Neural cell (in vitro differentiated cells): ENCODE results near the gene FAM9C. TPM values are rescaled to one million over a fixed set of nuclear protein-coding genes. Genes with fewer than 3 reads are reported as not detected.

Experiments used
- H2AFZ ChIP-seq: fragments of 200-600, 300-800 bp; sonication (generic), shearing (Covaris generic); 2 replicates; pipeline ENCODE4 v1.6.0; 2014; ENCODE audit warnings: low read depth, mild to moderate bottlenecking, antibody characterized with exemption, low read length, moderate library complexity
- H3F3A ChIP-seq: fragments of 200-600 bp; shearing (Covaris generic); 2 replicates; pipeline ENCODE4 v1.6.1; 2016; ENCODE audit warnings: mild to moderate bottlenecking, moderate library complexity, mixed read lengths, antibody characterized with exemption, low read length; ENCODE audit not compliant: insufficient read depth, poor library complexity, severe bottlenecking
- H3K27ac ChIP-seq: fragments of 200-600, 300-800 bp; sonication (generic), shearing (Covaris generic); 2 replicates; pipeline ENCODE4 v1.5.1; 2014; ENCODE audit warnings: mild to moderate bottlenecking, low read length, moderate library complexity
- H3K27me3 ChIP-seq: fragments of 300-800, 200-600 bp; sonication (generic), shearing (Covaris generic); 2 replicates; pipeline ENCODE4 v1.6.0; 2014; ENCODE audit warnings: mild to moderate bottlenecking, low read depth, low read length, moderate library complexity; ENCODE audit not compliant: insufficient read depth
- H3K36me3 ChIP-seq: fragments of 300-800, 200-600 bp; sonication (generic), shearing (Covaris generic); 2 replicates; pipeline ENCODE4 v1.5.1; 2014; ENCODE audit warnings: mild to moderate bottlenecking, antibody characterized with exemption, low read length, moderate library complexity; ENCODE audit not compliant: insufficient read depth
- H3K4me2 ChIP-seq: fragments of 300-800, 200-600 bp; sonication (generic), shearing (Covaris generic); 2 replicates; pipeline ENCODE4 v1.6.0; 2014; ENCODE audit warnings: mild to moderate bottlenecking, low read length
- H3K4me3 ChIP-seq: fragments of 300-800, 200-600 bp; sonication (generic), shearing (Covaris generic); 2 replicates; pipeline ENCODE4 v1.5.1; 2014; ENCODE audit warnings: mild to moderate bottlenecking, low read length, moderate library complexity
- H3K79me2 ChIP-seq: fragments of 200-600 bp; shearing (Covaris generic); replicated peaks from 2 replicates; pipeline ENCODE4 v1.6.0; 2014; ENCODE audit warnings: mild to moderate bottlenecking, low read length, moderate library complexity; ENCODE audit not compliant: insufficient read depth
- H3K9ac ChIP-seq: fragments of 300-800, 200-600 bp; sonication (generic), shearing (Covaris generic); 2 replicates; pipeline ENCODE4 v1.6.1; 2016; ENCODE audit warnings: mild to moderate bottlenecking, low read length, mixed read lengths
- H3K9me2 ChIP-seq: fragments of 200-600 bp; shearing (Covaris generic); 2 replicates; pipeline ENCODE4 v1.6.1; 2016; ENCODE audit warnings: mild to moderate bottlenecking, low read length, mixed read lengths; ENCODE audit not compliant: insufficient read depth
- H3K9me3 ChIP-seq: fragments of 200-600, 300-800 bp; sonication (generic), shearing (Covaris generic); 2 replicates; pipeline ENCODE4 v1.6.1; 2016; ENCODE audit warnings: mild to moderate bottlenecking, mixed run types, low read length, moderate library complexity, mixed read lengths
- H4K20me1 ChIP-seq: fragments of 200-600 bp; shearing (Covaris generic); 2 replicates; pipeline ENCODE4 v1.6.1; 2016; ENCODE audit warnings: mild to moderate bottlenecking, mixed run types; ENCODE audit not compliant: insufficient read depth
- CTCF ChIP-seq: fragments of 450-650 bp; IDR thresholded peaks from 2 replicates; pipeline ENCODE4 v1.5.1; 2014; ENCODE audit warnings: antibody characterized with exemption, mild to moderate bottlenecking, moderate library complexity; ENCODE audit not compliant: poor library complexity, severe bottlenecking
- EP300 ChIP-seq: fragments of 450-650 bp; conservative IDR thresholded peaks from 2 replicates; pipeline ENCODE4 v1.6.1; 2014; ENCODE audit warnings: antibody characterized with exemption, mild to moderate bottlenecking, moderate library complexity; ENCODE audit not compliant: poor library complexity, severe bottlenecking
- EZH2 ChIP-seq: fragments of 200-600, 300-800 bp; shearing (Covaris generic), sonication (generic); IDR thresholded peaks from 2 replicates; pipeline ENCODE4 v1.6.1; 2014; ENCODE audit warnings: antibody characterized with exemption, low read length, borderline replicate concordance, mild to moderate bottlenecking; ENCODE audit not compliant: insufficient read depth, poor library complexity, severe bottlenecking
- MXI1 ChIP-seq: fragments of 450-650 bp; conservative IDR thresholded peaks from 2 replicates; pipeline ENCODE4 v1.6.1; 2014; ENCODE audit warnings: antibody characterized with exemption, mild to moderate bottlenecking; ENCODE audit not compliant: poor library complexity, severe bottlenecking
- POLR2AphosphoS5 ChIP-seq: IDR thresholded peaks from 2 replicates; pipeline ENCODE4 v1.6.1; 2012
- RAD21 ChIP-seq: fragments of 450-650 bp; conservative IDR thresholded peaks from 2 replicates; pipeline ENCODE4 v1.6.1; 2014; ENCODE audit warnings: antibody characterized with exemption, mild to moderate bottlenecking, moderate library complexity
- REST ChIP-seq: IDR thresholded peaks from 2 replicates; pipeline ENCODE4 v1.6.1; 2012; ENCODE audit warnings: borderline replicate concordance
- SMC3 ChIP-seq: fragments of 450-650 bp; conservative IDR thresholded peaks from 2 replicates; pipeline ENCODE4 v1.6.1; 2014; ENCODE audit warnings: antibody characterized with exemption, mild to moderate bottlenecking, moderate library complexity; ENCODE audit not compliant: poor library complexity
- TAF1 ChIP-seq: IDR thresholded peaks from 2 replicates; pipeline ENCODE4 v1.6.1; 2012; ENCODE audit warnings: low read depth
- polyA plus RNA-seq: library from polyadenylated mRNA; depleted of rRNA; stranded (reverse); fragments of >200 nt; gene quantifications from 2 replicates; pipeline ENCODE4 v1.2.3, GENCODE V29; 2014

Gene FAM9C
- polyA plus RNA-seq, 1 donor from 2014 or later: not detected

GRCh38 chrX:12989461-12989860, 55.0 kb downstream of the FAM9C start:
- Histone ChIP-seq H3F3A (no peaks in the 10 kb centered on the region), H3K79me2 (no peaks in the 10 kb centered on the region), H3K27ac (no peak overlapping the region), H3K9me2 (no peaks in the 10 kb centered on the region), H3K4me3 (no peak overlapping the region), H2AFZ (no peak overlapping the region), H3K36me3 (no peaks in the 10 kb centered on the region), H3K9ac (no peak overlapping the region), H3K9me3 (no peaks in the 10 kb centered on the region), H3K4me2 (no peak overlapping the region), H4K20me1 (no peaks in the 10 kb centered on the region), H3K27me3 (no peaks in the 10 kb centered on the region)
- no peak for TF ChIP-seq EP300

GRCh38 chrX:12988797-12989196, 55.6 kb downstream of the FAM9C start:
- Histone ChIP-seq H2AFZ (no peak overlapping the region), H3K27me3 (no peaks in the 10 kb centered on the region), H3F3A (no peaks in the 10 kb centered on the region), H3K27ac (no peak overlapping the region), H3K4me3 (no peak overlapping the region), H3K79me2 (no peaks in the 10 kb centered on the region), H4K20me1 (no peaks in the 10 kb centered on the region), H3K9me2 (no peaks in the 10 kb centered on the region), H3K36me3 (no peaks in the 10 kb centered on the region), H3K9ac (no peak overlapping the region), H3K9me3 (no peaks in the 10 kb centered on the region), H3K4me2 (no peak overlapping the region)
- TF ChIP-seq MXI1 (no peak), EP300 (no peak), POLR2AphosphoS5 (no peak), EZH2 (no peak), RAD21 (no peak), SMC3 (no peak), REST (no peak), TAF1 (no peak), CTCF (no peak)
